HFFc6 (cell line): ENCODE results near the gene RTN4. TPM values are rescaled to one million over a fixed set of nuclear protein-coding genes. Genes with fewer than 3 reads are reported as not detected.
"Not testable (repeated sequence)": the region's sequence is repeated elsewhere in the genome, so short reads cannot be mapped to it uniquely, and the experiment has no call there.

Source experiments
- DNase-seq: peaks from one replicate; pipeline ENCODE4 v3.0.0-alpha.2; 2018
- H3K27ac Mint-ChIP-seq: 2 replicates; pipeline ENCODE4 v1.8.0; 2020; ENCODE audit warnings: mild to moderate bottlenecking, mixed read lengths
- H3K27me3 Mint-ChIP-seq: 2 replicates; pipeline ENCODE4 v1.8.0; 2021; ENCODE audit warnings: mild to moderate bottlenecking, moderate library complexity, mixed read lengths; ENCODE audit not compliant: insufficient read depth
- H3K36me3 Mint-ChIP-seq: 2 replicates; pipeline ENCODE4 v1.8.0; 2021; ENCODE audit warnings: low read depth, mixed read lengths
- H3K4me1 Mint-ChIP-seq: 2 replicates; pipeline ENCODE4 v1.8.0; 2020; ENCODE audit warnings: low read depth, mixed read lengths
- H3K4me3 Mint-ChIP-seq: 2 replicates; pipeline ENCODE4 v1.8.0; 2020; ENCODE audit warnings: mild to moderate bottlenecking, moderate library complexity, mixed read lengths
- H3K9me3 Mint-ChIP-seq: 2 replicates; pipeline ENCODE4 v1.8.0; 2020; ENCODE audit warnings: mild to moderate bottlenecking, mixed read lengths
- CTCF ChIP-seq: fragments of 200-600 bp; sonication (generic); IDR thresholded peaks from 2 replicates; pipeline ENCODE4 v1.5.0; 2021; ENCODE audit warnings: antibody characterized with exemption, mild to moderate bottlenecking
- total RNA-seq, 6 experiments: library from RNA; stranded (reverse); fragmentation: NEBNext Ultra II Directional; extraction: Animal tissue kit (Norgen Biotek cat#: 25700); gene quantifications; 2 replicates in 1 of 6; 3 replicates in 5 of 6; pipeline ENCODE4 v1.2.3, GENCODE V29; 2021

The RTN4 gene
- total RNA-seq, 6 experiments from 2014 or later, result 820 to 1,001 (median 831) TPM

- no peak overlapping the region for H3K4me3 Mint-ChIP-seq
- H3K9me3 Mint-ChIP-seq, result peaks cover 13% of the 10 kb centered on the region
- DNase-seq, result no peak
- H3K4me1 Mint-ChIP-seq, result peaks cover 9% of the 10 kb centered on the region; the same call in 1 of the 2 replicates
- H3K27me3 Mint-ChIP-seq, result peaks cover 2% of the 10 kb centered on the region; the same call in 1 of the 2 replicates
- no peak for TF ChIP-seq CTCF
- no peak overlapping the region for H3K27ac Mint-ChIP-seq
- peaks cover 18% of the 10 kb centered on the region; the same call in 1 of the 2 replicates for H3K36me3 Mint-ChIP-seq
Measured at GRCh38 chr2:55078956-55079355, 28.7 kb upstream of the RTN4 start.

- H3K4me3 Mint-ChIP-seq, result no peak overlapping the region
- peaks cover 18% of the 10 kb centered on the region; the same call in 1 of the 2 replicates for H3K36me3 Mint-ChIP-seq
- H3K27me3 Mint-ChIP-seq, result no peaks in the 10 kb centered on the region
- DNase-seq, result no peak
- TF ChIP-seq CTCF, result no peak
- no peak overlapping the region for H3K27ac Mint-ChIP-seq
- peaks cover 13% of the 10 kb centered on the region for H3K9me3 Mint-ChIP-seq
- peaks cover 9% of the 10 kb centered on the region; the same call in 1 of the 2 replicates for H3K4me1 Mint-ChIP-seq
Measured at GRCh38 chr2:55076721-55077120, 26.5 kb upstream of the RTN4 start.

- peaks cover 10% of the 10 kb centered on the region for H3K9me3 Mint-ChIP-seq
- H3K27me3 Mint-ChIP-seq, H3K4me3 Mint-ChIP-seq, DNase-seq, H3K27ac Mint-ChIP-seq: not testable (repeated sequence)
- peaks cover 18% of the 10 kb centered on the region; the same call in 1 of the 2 replicates for H3K36me3 Mint-ChIP-seq
- peaks cover 15% of the 10 kb centered on the region for H3K4me1 Mint-ChIP-seq
Measured at GRCh38 chr2:55076019-55076418, 25.8 kb upstream of the RTN4 start.

GRCh38 chr2:55073000-55073983 is 23.0 kb upstream of the RTN4 start:
- no peak for DNase-seq
- no peak overlapping the region for H3K27ac Mint-ChIP-seq
- no peaks in the 10 kb centered on the region for H3K9me3 Mint-ChIP-seq
- H3K27me3 Mint-ChIP-seq, result no peaks in the 10 kb centered on the region; the same call in 1 of the 2 replicates
- no peak for TF ChIP-seq CTCF
- H3K36me3 Mint-ChIP-seq, result peaks cover 10% of the 10 kb centered on the region; the same call in 1 of the 2 replicates
- H3K4me3 Mint-ChIP-seq, result no peak overlapping the region
- H3K4me1 Mint-ChIP-seq, result peaks cover 15% of the 10 kb centered on the region

GRCh38 chr2:55063713-55064323 is 13.6 kb upstream of the RTN4 start:
- H3K9me3 Mint-ChIP-seq, result no peaks in the 10 kb centered on the region
- H3K27ac Mint-ChIP-seq, result no peak overlapping the region
- no peaks in the 10 kb centered on the region; the same call in 1 of the 2 replicates for H3K36me3 Mint-ChIP-seq
- H3K4me3 Mint-ChIP-seq, result no peak overlapping the region
- DNase-seq, result no peak
- no peaks in the 10 kb centered on the region for H3K4me1 Mint-ChIP-seq
- TF ChIP-seq CTCF, result peak; percentile 36
- H3K27me3 Mint-ChIP-seq, result no peaks in the 10 kb centered on the region; the same call in 1 of the 2 replicates
